ENCODE results near the gene SUMO4. TPM values are rescaled to one million over a fixed set of nuclear protein-coding genes. Genes with fewer than 3 reads are reported as not detected.

Gene SUMO4
- 10 to 100 TPM in 2 of 4 donors, 1 to 10 TPM in 2; 1.5 to 28.1 (median 8.1) TPM for total RNA-seq

DNA sequence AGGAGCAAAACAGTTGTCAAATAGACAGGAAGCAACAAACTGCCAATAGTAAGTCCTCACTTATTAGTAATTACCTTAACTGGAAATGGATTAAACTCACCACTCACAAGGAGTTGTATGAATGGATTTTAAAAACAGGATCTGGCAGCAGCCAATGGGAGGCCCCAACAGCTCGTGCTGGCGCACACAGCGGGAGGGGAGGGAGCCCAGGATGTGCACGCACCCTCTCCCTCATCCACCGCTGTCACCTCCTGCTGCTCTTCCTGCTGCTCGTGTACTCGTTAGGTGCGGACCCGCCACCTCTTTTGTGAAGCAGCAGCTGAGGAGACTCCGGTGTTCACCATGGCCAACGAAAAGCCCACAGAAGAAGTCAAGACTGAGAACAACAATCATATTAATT, at the start of gene SUMO4:
SUMO4 (plus strand) TSS at position 213 of the 400 bp plus-strand sequence; CDS start at position 343, 130 bp downstream.
- H3K36me3 ChIP-seq: peaks cover 0 to 55% (median 22%) of the 10 kb centered on the region in 4 donors
- in situ Hi-C loops (cut with MboI; ENCODE audit: low pct_ligation_motif_present in 1 of 4, low pct_unique_long_range_greater_than_20kb in 1 of 4, low sequenced_read_pairs in 3 of 4): no loop called here

DNA sequence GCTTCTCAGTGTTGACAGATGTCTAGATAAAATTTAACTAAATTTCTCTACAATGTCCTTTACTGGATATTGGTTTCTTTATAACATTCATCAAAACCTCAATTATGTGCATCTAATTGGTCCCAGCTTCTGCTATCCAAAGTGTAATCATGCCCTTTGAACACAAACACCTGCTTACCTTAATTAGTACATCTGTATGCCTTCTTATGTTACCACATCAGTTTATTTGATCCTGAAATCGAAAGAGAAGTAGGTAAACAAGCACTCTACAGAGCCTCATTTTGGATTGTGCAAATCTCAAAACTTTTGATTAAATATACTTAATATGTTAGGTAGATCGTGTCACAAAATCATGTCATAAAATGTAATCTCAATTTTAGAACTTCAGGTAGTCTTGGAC, 46.1 kb upstream of the SUMO4 start:
- no peaks in the 10 kb centered on the region for H3K9me3 ChIP-seq
- intact Hi-C loops (cut with DNase I; ENCODE audit: low total_unique reads): no loop called here
- H3K4me1 ChIP-seq: peaks cover 8 to 55% (median 17%) of the 10 kb centered on the region in 4 donors
- WGBS, 2 donors (ENCODE audit: low coverage in 1 of 2): 60 to 61% methylated on average over 2 of the region's 2 CpGs
- H3K27ac ChIP-seq: no peak overlapping the region
- H3K36me3 ChIP-seq: no peaks in the 10 kb centered on the region
- H3K27me3 ChIP-seq: no peaks in the 10 kb centered on the region
- in situ Hi-C loops (cut with MboI; ENCODE audit: low pct_ligation_motif_present in 1 of 4, low pct_unique_long_range_greater_than_20kb in 1 of 4, low sequenced_read_pairs in 3 of 4): no loop called here
- no peak overlapping the region for H3K4me3 ChIP-seq
- no peak for DNase-seq
- no peak for TF ChIP-seq POLR2A (IDR thresholded peaks at IDR 0.05)
- no peak for TF ChIP-seq EP300 (IDR thresholded peaks at IDR 0.05; ENCODE audit: low read depth)
- TF ChIP-seq, protein P1, sequence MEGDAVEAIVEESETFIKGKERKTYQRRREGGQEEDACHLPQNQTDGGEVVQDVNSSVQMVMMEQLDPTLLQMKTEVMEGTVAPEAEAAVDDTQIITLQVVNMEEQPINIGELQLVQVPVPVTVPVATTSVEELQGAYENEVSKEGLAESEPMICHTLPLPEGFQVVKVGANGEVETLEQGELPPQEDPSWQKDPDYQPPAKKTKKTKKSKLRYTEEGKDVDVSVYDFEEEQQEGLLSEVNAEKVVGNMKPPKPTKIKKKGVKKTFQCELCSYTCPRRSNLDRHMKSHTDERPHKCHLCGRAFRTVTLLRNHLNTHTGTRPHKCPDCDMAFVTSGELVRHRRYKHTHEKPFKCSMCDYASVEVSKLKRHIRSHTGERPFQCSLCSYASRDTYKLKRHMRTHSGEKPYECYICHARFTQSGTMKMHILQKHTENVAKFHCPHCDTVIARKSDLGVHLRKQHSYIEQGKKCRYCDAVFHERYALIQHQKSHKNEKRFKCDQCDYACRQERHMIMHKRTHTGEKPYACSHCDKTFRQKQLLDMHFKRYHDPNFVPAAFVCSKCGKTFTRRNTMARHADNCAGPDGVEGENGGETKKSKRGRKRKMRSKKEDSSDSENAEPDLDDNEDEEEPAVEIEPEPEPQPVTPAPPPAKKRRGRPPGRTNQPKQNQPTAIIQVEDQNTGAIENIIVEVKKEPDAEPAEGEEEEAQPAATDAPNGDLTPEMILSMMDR (IDR thresholded peaks at IDR 0.05): no peak
- TF ChIP-seq POLR2AphosphoS5 (IDR thresholded peaks at IDR 0.05): no peak

More for the DNA sequence above, at the start of gene SUMO4:
- no peak for DNase-seq
- intact Hi-C loops (cut with DNase I; ENCODE audit: low total_unique reads): no loop called here
- H3K27me3 ChIP-seq: no peaks in the 10 kb centered on the region
- no peak within 1 kb of the TSS for H3K4me3 ChIP-seq
- H3K4me1 ChIP-seq: no peaks in the 10 kb centered on the region
- TF ChIP-seq EP300 (IDR thresholded peaks at IDR 0.05; ENCODE audit: low read depth): no peak
- TF ChIP-seq POLR2AphosphoS5 (IDR thresholded peaks at IDR 0.05): no peak
- no peak for TF ChIP-seq POLR2A (IDR thresholded peaks at IDR 0.05)
- H3K27ac ChIP-seq: no peak within 1 kb of the TSS
- WGBS, 2 donors (ENCODE audit: low coverage in 1 of 2): 92 to 100% methylated on average over 3 to 11 of the region's 11 CpGs
- H3K9me3 ChIP-seq: no peaks in the 10 kb centered on the region

- no peaks in the 10 kb centered on the region for H3K9me3 ChIP-seq
- no peak overlapping the region for H3K4me3 ChIP-seq
- in situ Hi-C loops (cut with MboI; ENCODE audit: low pct_ligation_motif_present in 1 of 4, low pct_unique_long_range_greater_than_20kb in 1 of 4, low sequenced_read_pairs in 3 of 4): no loop called here
- no peaks in the 10 kb centered on the region for H3K36me3 ChIP-seq
- 80% methylated on average over 2 to 6 of the region's 6 CpGs for WGBS, 2 donors (ENCODE audit: low coverage in 1 of 2)
- TF ChIP-seq POLR2A (IDR thresholded peaks at IDR 0.05) (no peak), POLR2AphosphoS5 (IDR thresholded peaks at IDR 0.05) (no peak), EP300 (IDR thresholded peaks at IDR 0.05; ENCODE audit: low read depth) (no peak)
- TF ChIP-seq, protein P1 (IDR thresholded peaks at IDR 0.05): no peak
- intact Hi-C loops (cut with DNase I; ENCODE audit: low total_unique reads): no loop called here
- DNase-seq: no peak
- peaks cover 8 to 54% (median 12%) of the 10 kb centered on the region in 4 donors for H3K4me1 ChIP-seq
- H3K27me3 ChIP-seq: no peaks in the 10 kb centered on the region
- H3K27ac ChIP-seq: no peak overlapping the region
These were observed 43.8 kb upstream of the SUMO4 start for GRCh38 chr6:149356081-149356750.

GRCh38 chr6:149357726-149358538, 42.1 kb upstream of the SUMO4 start:
- intact Hi-C loops (cut with DNase I; ENCODE audit: low total_unique reads): no loop called here

DNA sequence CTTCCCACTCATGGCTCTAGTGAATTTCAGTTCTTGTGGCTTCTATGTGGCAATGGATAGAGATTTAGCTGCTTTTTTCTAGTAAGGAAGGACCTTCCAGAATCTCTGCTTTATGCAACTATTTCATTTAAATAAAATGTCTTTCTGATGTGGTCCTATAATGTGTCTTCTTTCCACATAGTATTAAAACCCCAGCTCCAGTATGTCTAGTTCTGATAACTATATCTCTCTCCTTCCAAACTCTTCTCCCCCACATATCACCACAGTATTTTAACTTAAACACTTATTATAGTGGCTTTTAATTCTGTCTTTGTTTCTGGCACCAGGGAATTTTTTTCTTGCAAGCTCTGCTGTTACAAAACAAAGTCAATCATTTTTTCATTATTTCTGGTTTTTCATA, 40.6 kb upstream of the SUMO4 start:
- no peak overlapping the region for H3K27ac ChIP-seq
- H3K4me1 ChIP-seq: peaks cover 6 to 30% (median 7%) of the 10 kb centered on the region in 4 donors
- intact Hi-C loops (cut with DNase I; ENCODE audit: low total_unique reads) (no loop called here), in situ Hi-C loops (cut with MboI; ENCODE audit: low pct_ligation_motif_present in 1 of 4, low pct_unique_long_range_greater_than_20kb in 1 of 4, low sequenced_read_pairs in 3 of 4) (no loop called here)
- TF ChIP-seq EP300 (IDR thresholded peaks at IDR 0.05; ENCODE audit: low read depth) (no peak), POLR2AphosphoS5 (IDR thresholded peaks at IDR 0.05) (no peak), POLR2A (IDR thresholded peaks at IDR 0.05) (no peak)
- TF ChIP-seq, protein P1 (IDR thresholded peaks at IDR 0.05): no peak
- no peaks in the 10 kb centered on the region for H3K27me3 ChIP-seq
- H3K4me3 ChIP-seq: no peak overlapping the region
- H3K9me3 ChIP-seq: no peaks in the 10 kb centered on the region
- no peaks in the 10 kb centered on the region for H3K36me3 ChIP-seq
- DNase-seq: no peak

More at GRCh38 chr6:149357726-149358538, 42.1 kb upstream of the SUMO4 start:
- no peaks in the 10 kb centered on the region for H3K36me3 ChIP-seq
- 93% methylated on average over 10 to 17 of the region's 17 CpGs for WGBS, 2 donors (ENCODE audit: low coverage in 1 of 2)
- no peak overlapping the region for H3K27ac ChIP-seq
- no peak overlapping the region for H3K4me3 ChIP-seq
- TF ChIP-seq POLR2A (IDR thresholded peaks at IDR 0.05) (no peak), POLR2AphosphoS5 (IDR thresholded peaks at IDR 0.05) (no peak)
- no peak for DNase-seq
- H3K27me3 ChIP-seq: no peaks in the 10 kb centered on the region
- peaks cover 0 to 38% (median 5%) of the 10 kb centered on the region in 4 donors for H3K4me1 ChIP-seq
- H3K9me3 ChIP-seq: no peaks in the 10 kb centered on the region
- in situ Hi-C loops (cut with MboI; ENCODE audit: low pct_ligation_motif_present in 1 of 4, low pct_unique_long_range_greater_than_20kb in 1 of 4, low sequenced_read_pairs in 3 of 4): no loop called here

Data from transverse colon (tissue), 4 donors.